Endothelial cell of umbilical vein (primary cell): ENCODE data around the gene AJAP1.

Experiments used
- CTCF ChIP-seq, 2 donors: IDR thresholded peaks; 1 replicate in 1 of 2; 2 replicates in 1 of 2; pipeline ENCODE4 v1.5.1; 2011; ENCODE audit warnings: low read length in 2 of 2, mild to moderate bottlenecking in 2 of 2, moderate library complexity in 2 of 2, control low read depth in 1 of 2, inconsistent platforms in 1 of 2, low read depth in 1 of 2; ENCODE audit not compliant: insufficient read depth in 1 of 2; ENCODE audit errors: extremely low read depth in 1 of 2
- EZH2 ChIP-seq: IDR thresholded peaks from 2 replicates; pipeline ENCODE4 v1.6.1; 2012; ENCODE audit warnings: borderline replicate concordance, low read depth, mild to moderate bottlenecking, moderate library complexity, low read length, inconsistent platforms; ENCODE audit not compliant: severe bottlenecking
- FOS ChIP-seq: IDR thresholded peaks from 2 replicates; pipeline ENCODE4 v1.6.1; 2011; ENCODE audit warnings: mild to moderate bottlenecking, low read length, moderate library complexity, borderline replicate concordance; ENCODE audit not compliant: insufficient read depth
- GATA2 ChIP-seq: IDR thresholded peaks from 2 replicates; pipeline ENCODE4 v1.7.0; 2011; ENCODE audit warnings: low read depth, mild to moderate bottlenecking, moderate library complexity, mixed read lengths, low read length; ENCODE audit not compliant: insufficient read length, insufficient read depth
- JUN ChIP-seq: IDR thresholded peaks from 2 replicates; pipeline ENCODE4 v1.6.1; 2011; ENCODE audit warnings: borderline replicate concordance, low read depth; ENCODE audit not compliant: insufficient read length, insufficient read depth
- MAX ChIP-seq: IDR thresholded peaks from 2 replicates; pipeline ENCODE4 v1.6.1; 2011; ENCODE audit not compliant: insufficient read depth, insufficient read length
- MYC ChIP-seq: IDR thresholded peaks from one replicate; pipeline ENCODE4 v1.6.1; 2011; ENCODE audit warnings: mild to moderate bottlenecking, low read depth, low read length
- POLR2A ChIP-seq: IDR thresholded peaks from 2 replicates; pipeline ENCODE4 v1.6.1; 2012; ENCODE audit warnings: low read depth, mild to moderate bottlenecking, control low read depth, low read length
- POLR2AphosphoS5 ChIP-seq: IDR thresholded peaks from 2 replicates; pipeline ENCODE4 v1.6.1; 2012; ENCODE audit warnings: low read depth, mild to moderate bottlenecking, control low read depth, low read length, moderate library complexity; ENCODE audit not compliant: insufficient read depth

GRCh38 chr1:4689271-4689935, 35.0 kb downstream of the AJAP1 start:
- no peak for TF ChIP-seq CTCF (IDR thresholded peaks at IDR 0.05; ENCODE audit: extremely low read depth in 1 of 2, insufficient read depth in 1 of 2, low read depth in 1 of 2, low read length in 2 of 2)
- no peak for TF ChIP-seq GATA2
- no peak for TF ChIP-seq POLR2A
- no peak for TF ChIP-seq EZH2
- no peak for TF ChIP-seq JUN
- TF ChIP-seq POLR2AphosphoS5 = no peak
- no peak for TF ChIP-seq MAX
- no peak for TF ChIP-seq FOS
- no peak for TF ChIP-seq MYC
